Hippocampal formation (tissue), 2 donors: ENCODE results near the gene AHNAK2.
"Not testable (repeated sequence)": the region's sequence is repeated elsewhere in the genome, so short reads cannot be mapped to it uniquely, and the experiment has no call there.

Source experiments
- DNase-seq, 2 donors: peaks; one replicate each; lab custom pipeline; 2025; lab: John Stamatoyannopoulos, UW

AHNAK2 gene

GRCh38 chr14:104927432-104927816, 50.8 kb downstream of the AHNAK2 start:
- no peak for DNase-seq

- no peak for DNase-seq
Measured at GRCh38 chr14:104926619-104927431, 51.3 kb downstream of the AHNAK2 start.

- DNase-seq = no peak
Measured at GRCh38 chr14:104925855-104926609, 52.1 kb downstream of the AHNAK2 start.

DNA sequence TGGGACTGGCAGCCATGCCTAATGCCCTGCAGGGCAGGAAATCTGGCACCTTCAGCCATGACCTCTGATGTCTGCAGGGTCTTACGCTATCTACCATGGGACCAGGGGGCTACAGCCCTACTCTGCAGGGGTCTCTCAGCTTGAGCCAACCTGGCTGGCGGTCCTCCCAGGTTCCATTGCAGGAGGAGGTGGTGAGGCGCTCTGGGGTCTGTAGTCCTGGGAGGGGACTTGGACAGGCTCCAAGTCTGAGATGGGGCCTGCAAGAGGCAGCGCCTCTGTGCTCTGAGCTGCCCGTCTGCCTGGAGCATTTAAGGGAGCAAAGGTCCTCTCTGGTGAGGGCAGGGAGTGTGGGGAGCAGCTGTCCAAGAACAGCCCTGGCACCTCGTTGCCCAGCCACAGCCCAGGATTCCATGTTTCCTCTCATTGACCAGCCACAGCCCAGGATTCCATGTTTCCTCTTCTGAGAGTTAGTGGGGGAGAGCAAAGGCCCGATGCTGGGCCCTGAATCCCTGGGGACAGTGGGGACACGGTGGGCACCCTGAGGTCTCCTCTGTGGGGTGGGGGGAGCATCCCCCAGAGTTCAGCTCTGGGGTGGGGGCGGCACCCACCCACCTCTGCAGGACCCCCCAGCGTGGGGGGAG, 52.8 kb downstream of the AHNAK2 start:
- DNase-seq = no peak

GRCh38 chr14:104924421-104925213, 53.6 kb downstream of the AHNAK2 start, which contains the start of gene PLD4:
Gene PLD4, plus strand, starts transcription at chr14:104924879. Its CDS starts 2,262 bp downstream, at chr14:104927141.
- DNase-seq = no peak

DNA sequence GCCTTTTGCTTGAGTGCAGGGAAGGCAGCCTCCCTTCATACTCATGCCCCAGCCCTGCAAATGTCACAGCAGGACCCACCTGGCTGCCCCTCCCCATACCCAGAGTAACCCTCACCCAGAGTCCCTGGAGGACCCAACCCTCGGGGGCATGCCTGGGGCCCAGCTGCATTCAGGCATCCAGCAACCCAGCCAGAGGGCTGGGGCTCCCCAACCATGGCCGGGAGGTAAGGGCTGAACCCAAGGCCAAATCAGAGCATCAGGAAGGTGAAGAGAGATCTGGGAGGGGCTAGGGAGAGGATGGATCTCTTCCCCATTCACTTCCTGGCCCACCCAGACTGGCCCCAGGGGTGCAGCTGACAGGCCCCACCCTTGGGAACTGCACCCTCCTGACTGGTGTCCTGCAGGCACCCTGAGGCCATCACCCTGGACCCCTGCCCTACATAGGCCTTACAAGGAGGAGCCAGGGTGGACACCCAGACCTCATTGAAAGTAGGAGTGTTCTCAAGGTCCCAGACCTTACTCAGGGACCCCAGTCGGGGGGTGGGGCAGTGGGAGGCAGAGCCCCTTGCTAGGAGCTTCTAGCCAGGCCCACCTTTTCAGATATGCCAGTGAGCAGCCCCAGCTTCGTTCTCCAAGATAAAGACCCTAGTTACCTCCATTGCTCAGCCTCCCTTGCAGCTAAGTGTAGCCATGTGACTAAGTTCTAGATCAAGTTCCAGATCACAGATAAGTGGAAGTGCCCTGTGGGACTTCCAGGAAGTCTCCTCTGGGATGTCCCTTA, 54.3 kb downstream of the AHNAK2 start:
- no peak for DNase-seq

DNA sequence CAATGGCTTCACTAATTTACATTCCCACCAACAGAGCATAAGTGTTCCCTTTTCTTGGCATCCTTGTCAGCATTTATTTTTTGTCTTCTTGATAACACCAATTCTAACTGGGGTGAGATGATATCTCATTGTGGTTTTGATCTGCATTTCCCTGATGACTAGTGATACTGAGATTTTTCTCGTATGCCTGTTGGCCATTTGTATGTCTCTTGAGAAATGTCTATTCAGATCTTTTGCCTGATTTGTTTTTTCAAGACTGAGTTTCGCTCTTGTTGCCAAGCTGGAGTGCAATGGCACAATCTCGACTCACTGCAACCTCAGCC, 58.2 kb downstream of the AHNAK2 start:
- no peak for DNase-seq

- DNase-seq = not testable (repeated sequence)
Measured at GRCh38 chr14:104919152-104919992, 58.8 kb downstream of the AHNAK2 start.

GRCh38 chr14:104917993-104918392, 60.2 kb downstream of the AHNAK2 start:
- no peak for DNase-seq

DNA sequence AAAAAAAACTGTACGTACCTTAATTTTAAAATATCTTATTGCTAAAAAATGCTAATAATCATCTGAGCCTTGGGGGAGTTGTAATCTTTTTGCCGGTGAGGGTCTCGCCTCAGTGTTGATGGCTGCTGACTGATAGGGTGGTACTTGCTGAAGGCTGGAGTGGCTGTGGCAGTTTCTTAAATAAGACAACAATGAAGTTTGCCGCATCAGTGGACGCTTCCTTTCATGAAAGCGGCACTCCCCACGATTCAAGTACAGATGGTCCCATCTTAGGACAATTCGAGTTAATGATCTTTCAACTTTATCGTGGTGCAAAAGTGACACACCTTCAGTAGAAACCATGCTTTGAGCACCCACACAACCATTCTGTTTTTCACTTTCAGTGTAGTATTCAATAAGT, 61.1 kb downstream of the AHNAK2 start:
- no peak for DNase-seq

DNA sequence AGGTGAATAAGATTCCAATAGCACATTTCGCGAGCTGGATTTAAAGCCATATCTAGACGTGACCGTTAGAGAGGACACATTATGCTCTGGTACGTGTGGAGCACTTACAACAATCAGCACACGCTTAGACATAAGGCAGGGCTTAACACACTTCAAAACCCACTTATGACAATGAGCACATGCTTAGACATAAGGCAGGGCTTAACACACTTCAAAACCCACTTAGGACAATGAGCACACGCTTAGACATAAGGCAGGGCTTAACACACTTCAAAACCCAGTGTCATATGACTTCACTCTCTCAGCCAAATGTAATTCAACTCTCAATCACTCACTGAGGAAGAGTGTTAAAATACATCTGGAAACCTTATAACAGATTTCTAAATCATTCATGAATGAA, 64.7 kb downstream of the AHNAK2 start:
- no peak for DNase-seq

DNA sequence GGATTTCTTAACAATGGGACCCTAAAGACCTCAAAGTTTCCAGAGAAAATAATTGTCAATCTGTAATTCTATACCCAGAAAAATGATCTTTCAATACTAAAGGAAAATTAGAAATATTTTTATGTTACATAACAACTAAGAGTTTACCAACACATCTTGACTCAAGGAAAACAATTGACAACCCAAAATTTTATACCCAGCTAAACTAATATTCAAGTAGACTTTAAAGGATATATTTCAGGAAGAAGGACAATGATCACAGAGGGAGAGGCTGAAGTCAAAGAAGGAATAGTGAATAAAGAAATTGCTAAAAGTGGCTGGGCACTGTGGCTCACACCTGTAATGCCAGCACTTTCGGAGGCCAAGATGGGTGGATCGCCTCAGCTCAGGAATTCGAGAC, 66.1 kb downstream of the AHNAK2 start:
- no peak for DNase-seq

GRCh38 chr14:104908303-104908702, 69.9 kb downstream of the AHNAK2 start:
- DNase-seq = no peak

DNA sequence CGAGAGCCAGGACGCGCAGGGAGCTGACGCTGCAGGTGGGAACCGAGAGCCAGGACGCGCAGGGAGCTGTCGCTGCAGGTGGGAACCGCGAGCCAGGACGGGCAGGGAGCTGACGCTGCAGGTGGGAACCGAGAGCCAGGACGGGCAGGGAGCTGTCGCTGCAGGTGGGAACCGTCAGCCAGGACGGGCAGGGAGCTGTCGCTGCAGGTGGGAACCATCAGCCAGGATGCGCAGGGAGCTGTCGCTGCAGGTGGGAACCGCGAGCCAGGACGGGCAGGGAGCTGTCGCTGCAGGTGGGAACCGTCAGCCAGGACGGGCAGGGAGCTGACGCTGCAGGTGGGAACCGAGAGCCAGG, 72.6 kb downstream of the AHNAK2 start:
- DNase-seq = not testable (repeated sequence)

GRCh38 chr14:104904650-104905578, 73.3 kb downstream of the AHNAK2 start:
- not testable (repeated sequence) for DNase-seq

GRCh38 chr14:104903990-104904389, 74.2 kb downstream of the AHNAK2 start:
- DNase-seq = no peak

GRCh38 chr14:104900639-104901512, 77.3 kb downstream of the AHNAK2 start:
- no peak for DNase-seq

GRCh38 chr14:104899781-104900180, 78.4 kb downstream of the AHNAK2 start:
- DNase-seq = no peak
